OCI-LY7 (cell line): ENCODE data around the gene TNXB. TPM values are rescaled to one million over a fixed set of nuclear protein-coding genes. Genes with fewer than 3 reads are reported as not detected.
"Not testable (repeated sequence)": the region's sequence is repeated elsewhere in the genome, so short reads cannot be mapped to it uniquely, and the experiment has no call there.

Experiments
- BruUV-seq: library from RNA; stranded (reverse); fragments of 400-500 nt; replicated peaks from 2 replicates; lab custom pipeline; 2021; lab: Mats Ljungman, UMichigan
- CTCF ChIA-PET: fragments of 300-600 bp; sonication (Branson Sonifier 250); formaldehyde crosslinking; loops from one replicate; lab custom pipeline; 2022; ENCODE audit warnings: antibody characterized with exemption; ENCODE audit not compliant: unreplicated experiment; lab: Charles Lee
- POLR2A ChIA-PET: fragments of 300-600 bp; sonication (Branson Sonifier 250); formaldehyde crosslinking; loops from one replicate; lab custom pipeline; 2022; ENCODE audit warnings: antibody characterized with exemption; lab: Charles Lee
- DNase-seq: peaks from one replicate; pipeline ENCODE4 v3.0.0-alpha.2; 2015; ENCODE audit warnings: low spot score
- H2AFZ ChIP-seq: fragments of 200-600 bp; sonication (generic), shearing (Covaris generic); 2 replicates; pipeline ENCODE4 v1.6.1; 2014; ENCODE audit warnings: mild to moderate bottlenecking, antibody characterized with exemption, low read length, moderate library complexity
- H3K27ac ChIP-seq: fragments of 200-600 bp; sonication (generic); 2 replicates; pipeline ENCODE4 v1.5.1; 2014; ENCODE audit warnings: mixed run types, low read depth, mild to moderate bottlenecking, moderate library complexity, low read length, inconsistent platforms; ENCODE audit not compliant: poor library complexity, severe bottlenecking
- H3K36me3 ChIP-seq: fragments of 200-600 bp; sonication (generic); 2 replicates; pipeline ENCODE4 v1.6.1; 2014; ENCODE audit warnings: mild to moderate bottlenecking, antibody characterized with exemption, low read length, moderate library complexity, mixed read lengths; ENCODE audit not compliant: insufficient read depth
- H3K4me1 ChIP-seq: fragments of 200-600 bp; sonication (generic); 2 replicates; pipeline ENCODE4 v1.5.1; 2014; ENCODE audit warnings: mild to moderate bottlenecking, low read length; ENCODE audit not compliant: insufficient read depth, poor library complexity, severe bottlenecking
- H3K4me2 ChIP-seq: fragments of 200-600 bp; sonication (generic); 2 replicates; pipeline ENCODE4 v1.6.1; 2014; ENCODE audit warnings: mild to moderate bottlenecking, low read length
- H3K4me3 ChIP-seq: fragments of 200-600 bp; sonication (generic); 2 replicates; pipeline ENCODE4 v1.5.1; 2014; ENCODE audit warnings: mild to moderate bottlenecking, low read depth, low read length; ENCODE audit not compliant: poor library complexity, severe bottlenecking
- H3K79me2 ChIP-seq: fragments of 200-600 bp; sonication (generic); 2 replicates; pipeline ENCODE4 v1.6.1; 2016; ENCODE audit warnings: low read depth, mild to moderate bottlenecking, low read length, moderate library complexity, mixed read lengths; ENCODE audit not compliant: insufficient read depth
- H3K9me2 ChIP-seq: fragments of 200-600 bp; sonication (generic); 2 replicates; pipeline ENCODE4 v1.6.1; 2016; ENCODE audit warnings: mild to moderate bottlenecking, low read length, mixed read lengths; ENCODE audit not compliant: insufficient read depth
- H3K9me3 ChIP-seq: fragments of 200-600 bp; sonication (generic); 2 replicates; pipeline ENCODE4 v1.6.1; 2014; ENCODE audit warnings: mild to moderate bottlenecking, mixed run types, low read length, mixed read lengths
- H4K20me1 ChIP-seq: fragments of 200-600 bp; sonication (generic); 2 replicates; pipeline ENCODE4 v1.6.1; 2014; ENCODE audit warnings: mild to moderate bottlenecking, antibody characterized with exemption, low read length, moderate library complexity, mixed read lengths; ENCODE audit not compliant: insufficient read depth
- EZH2phosphoT487 ChIP-seq: fragments of 200-600 bp; sonication (generic); IDR thresholded peaks from 2 replicates; pipeline ENCODE4 v1.6.1; 2018; ENCODE audit warnings: low read depth, borderline replicate concordance, mild to moderate bottlenecking, mixed run types, antibody characterized with exemption, low read length, moderate library complexity, mixed read lengths
- intact Hi-C: fragments of 100-400 bp; cut with micrococcal nuclease; formaldehyde crosslinking; loops from one replicate; pipeline ENCODE4 v1.10.0; 2022; ENCODE audit not compliant: unreplicated experiment
- total RNA-seq, 2 experiments: library from RNA; depleted of rRNA in 1 of 2; stranded (reverse); fragments of >200 nt in 1 of 2; shearing (Covaris generic) in 1 of 2; gene quantifications; 2 replicates each; pipeline ENCODE4 v1.2.3, GENCODE V29; 2014 to 2022
- TF ChIP-seq, protein P1 (sequence below): fragments of 200-600 bp; sonication (generic); conservative IDR thresholded peaks from 2 replicates; pipeline ENCODE4 v1.5.1; 2014; ENCODE audit warnings: mild to moderate bottlenecking, antibody characterized with exemption, low read length, moderate library complexity, mixed read lengths

Gene TNXB
- total RNA-seq, 2 experiments from 2014 or later, result 1.7 to 9.2 TPM

DNA sequence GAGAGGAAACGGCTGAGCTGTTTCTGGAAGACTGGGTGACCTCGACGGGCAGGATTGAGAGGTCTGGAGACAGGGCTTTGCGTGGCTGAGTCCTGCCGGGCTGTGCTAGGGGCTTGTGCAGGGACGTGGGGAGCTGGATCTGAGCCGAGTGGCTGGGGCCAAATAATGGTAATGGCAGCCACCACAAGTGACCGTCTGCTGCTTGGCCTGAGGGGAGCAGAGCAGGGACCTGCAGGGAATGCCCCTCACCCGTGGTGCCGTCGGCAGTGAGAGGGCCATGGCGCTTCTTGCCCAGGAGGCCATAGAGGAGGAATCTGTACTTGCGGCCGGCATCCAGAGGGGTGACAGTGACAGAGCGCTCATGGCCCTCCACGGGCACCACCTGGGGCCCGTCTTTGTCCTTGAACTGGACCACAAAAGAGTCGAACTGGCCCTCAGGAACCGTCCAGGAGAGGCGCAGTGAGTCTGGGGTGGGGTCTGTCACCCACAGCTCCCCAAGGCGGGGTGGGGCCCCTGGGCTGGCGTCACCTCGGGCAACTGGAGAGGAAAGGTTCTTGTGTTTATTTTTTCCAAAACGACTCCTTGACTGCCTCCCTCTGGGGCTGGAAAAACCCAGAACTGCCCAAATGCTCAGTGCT, 39.1 kb downstream of the TNXB start:
- no peaks in the 10 kb centered on the region for H4K20me1 ChIP-seq
- H3K4me2 ChIP-seq, result no peak overlapping the region
- CTCF ChIA-PET, result no interaction called here
- BruUV-seq, result no TSS peak
- H3K4me3 ChIP-seq, result no peak overlapping the region
- H3K27ac ChIP-seq, result no peak overlapping the region
- H3K4me1 ChIP-seq, result no peaks in the 10 kb centered on the region
- POLR2A ChIA-PET, result no interaction called here
- intact Hi-C loops, result no loop called here
- no peaks in the 10 kb centered on the region for H3K9me2 ChIP-seq
- DNase-seq, result no peak
- no peaks in the 10 kb centered on the region for H3K9me3 ChIP-seq
- H3K79me2 ChIP-seq, result no peaks in the 10 kb centered on the region
- no peaks in the 10 kb centered on the region for H3K36me3 ChIP-seq
- no peak for TF ChIP-seq EZH2phosphoT487
- TF ChIP-seq, protein P1, sequence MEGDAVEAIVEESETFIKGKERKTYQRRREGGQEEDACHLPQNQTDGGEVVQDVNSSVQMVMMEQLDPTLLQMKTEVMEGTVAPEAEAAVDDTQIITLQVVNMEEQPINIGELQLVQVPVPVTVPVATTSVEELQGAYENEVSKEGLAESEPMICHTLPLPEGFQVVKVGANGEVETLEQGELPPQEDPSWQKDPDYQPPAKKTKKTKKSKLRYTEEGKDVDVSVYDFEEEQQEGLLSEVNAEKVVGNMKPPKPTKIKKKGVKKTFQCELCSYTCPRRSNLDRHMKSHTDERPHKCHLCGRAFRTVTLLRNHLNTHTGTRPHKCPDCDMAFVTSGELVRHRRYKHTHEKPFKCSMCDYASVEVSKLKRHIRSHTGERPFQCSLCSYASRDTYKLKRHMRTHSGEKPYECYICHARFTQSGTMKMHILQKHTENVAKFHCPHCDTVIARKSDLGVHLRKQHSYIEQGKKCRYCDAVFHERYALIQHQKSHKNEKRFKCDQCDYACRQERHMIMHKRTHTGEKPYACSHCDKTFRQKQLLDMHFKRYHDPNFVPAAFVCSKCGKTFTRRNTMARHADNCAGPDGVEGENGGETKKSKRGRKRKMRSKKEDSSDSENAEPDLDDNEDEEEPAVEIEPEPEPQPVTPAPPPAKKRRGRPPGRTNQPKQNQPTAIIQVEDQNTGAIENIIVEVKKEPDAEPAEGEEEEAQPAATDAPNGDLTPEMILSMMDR, result no peak
- H2AFZ ChIP-seq, result no peak overlapping the region

DNA sequence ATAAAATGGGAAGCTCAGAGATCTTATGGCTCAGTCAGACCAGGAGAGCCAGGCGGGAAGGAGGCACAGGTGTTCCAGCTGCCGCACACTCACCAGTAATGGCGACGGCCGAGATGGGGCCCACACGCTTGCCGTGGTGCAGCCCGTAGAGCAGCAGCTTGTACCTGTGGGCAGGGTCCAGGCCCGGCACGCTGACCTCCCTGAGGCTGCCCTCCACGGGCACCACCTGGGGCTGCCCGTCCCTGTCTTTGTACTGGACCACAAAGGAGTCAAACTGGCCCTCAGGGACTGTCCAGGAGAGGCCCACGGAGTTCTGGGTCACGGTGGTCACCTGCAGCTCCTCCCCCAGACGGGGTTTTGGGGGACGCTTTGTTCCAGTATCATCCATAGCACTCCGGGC, 39.7 kb downstream of the TNXB start:
- H3K9me2 ChIP-seq, result no peaks in the 10 kb centered on the region
- H3K4me3 ChIP-seq, result no peak overlapping the region
- H3K4me1 ChIP-seq, result no peaks in the 10 kb centered on the region
- intact Hi-C loops, result no loop called here
- no peak overlapping the region for H2AFZ ChIP-seq
- no peak for DNase-seq
- H3K9me3 ChIP-seq, result no peaks in the 10 kb centered on the region
- H3K4me2 ChIP-seq, result no peak overlapping the region
- ChIA-PET POLR2A (no interaction called here), CTCF (no interaction called here)
- H4K20me1 ChIP-seq, result no peaks in the 10 kb centered on the region
- TF ChIP-seq, protein P1, result no peak
- no peak for TF ChIP-seq EZH2phosphoT487
- H3K79me2 ChIP-seq, result no peaks in the 10 kb centered on the region
- no TSS peak for BruUV-seq
- H3K27ac ChIP-seq, result no peak overlapping the region
- no peaks in the 10 kb centered on the region for H3K36me3 ChIP-seq

DNA sequence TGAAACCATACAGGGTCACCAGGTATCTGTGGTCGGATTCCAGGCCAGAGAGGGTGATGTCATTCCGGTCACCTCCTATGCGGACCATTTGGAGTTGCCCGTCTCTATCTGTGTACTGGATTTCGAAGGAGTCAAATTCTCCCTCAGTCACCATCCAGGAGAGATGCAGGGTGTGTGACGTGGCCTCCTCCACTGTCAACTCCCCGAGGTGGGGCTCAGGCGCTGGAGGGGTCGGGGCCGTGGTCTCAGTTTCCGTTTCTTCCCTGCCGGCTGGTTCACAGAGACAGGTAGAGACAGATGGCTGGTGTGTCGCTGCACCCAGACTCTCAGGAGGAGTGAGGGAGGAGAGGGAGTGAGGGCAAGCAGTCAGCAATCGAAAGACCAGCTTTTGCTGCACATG, 40.3 kb downstream of the TNXB start:
- H3K36me3 ChIP-seq, result no peaks in the 10 kb centered on the region
- intact Hi-C loops, result no loop called here
- H2AFZ ChIP-seq, result no peak overlapping the region
- CTCF ChIA-PET, result no interaction called here
- no peaks in the 10 kb centered on the region for H3K9me2 ChIP-seq
- H4K20me1 ChIP-seq, result no peaks in the 10 kb centered on the region
- no peak for DNase-seq
- H3K4me1 ChIP-seq, result no peaks in the 10 kb centered on the region
- no peak overlapping the region for H3K4me3 ChIP-seq
- H3K4me2 ChIP-seq, result no peak overlapping the region
- H3K79me2 ChIP-seq, result no peaks in the 10 kb centered on the region
- H3K27ac ChIP-seq, result no peak overlapping the region
- POLR2A ChIA-PET, result no interaction called here
- BruUV-seq, result no TSS peak
- TF ChIP-seq, protein P1, result no peak
- no peak for TF ChIP-seq EZH2phosphoT487
- no peaks in the 10 kb centered on the region for H3K9me3 ChIP-seq

DNA sequence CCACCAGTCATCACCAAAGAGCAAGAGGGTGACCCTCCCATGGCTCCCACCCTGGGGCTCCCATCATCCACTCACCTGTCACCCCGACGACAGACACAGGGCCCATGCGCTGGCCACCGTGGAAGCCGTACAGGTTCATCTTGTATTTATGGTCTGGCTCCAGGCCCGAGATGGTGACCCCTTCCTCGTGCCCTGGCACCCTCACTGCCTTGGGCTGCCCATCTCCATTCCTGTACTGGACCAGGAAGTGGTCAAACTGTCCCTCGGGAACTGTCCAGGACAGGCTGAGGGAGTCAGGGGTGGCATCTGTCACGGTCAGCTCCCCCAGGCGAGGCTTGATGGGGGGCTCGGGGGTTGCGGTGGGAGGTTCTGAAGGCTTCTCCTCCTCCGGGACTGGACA, 40.8 kb downstream of the TNXB start:
- H3K4me1 ChIP-seq, DNase-seq, H3K9me2 ChIP-seq, H3K4me2 ChIP-seq, H3K4me3 ChIP-seq, H4K20me1 ChIP-seq, POLR2A ChIA-PET, H3K36me3 ChIP-seq, H3K9me3 ChIP-seq, CTCF ChIA-PET, BruUV-seq, H3K79me2 ChIP-seq, H3K27ac ChIP-seq, intact Hi-C loops, H2AFZ ChIP-seq: not testable (repeated sequence)
